Neural cell (in vitro differentiated cells): ENCODE results near the gene DDHD1. TPM values are rescaled to one million over a fixed set of nuclear protein-coding genes. Genes with fewer than 3 reads are reported as not detected.

Source experiments
- H2AFZ ChIP-seq: fragments of 200-600, 300-800 bp; sonication (generic), shearing (Covaris generic); 2 replicates; pipeline ENCODE4 v1.6.0; 2014; ENCODE audit warnings: low read depth, mild to moderate bottlenecking, antibody characterized with exemption, low read length, moderate library complexity
- H3F3A ChIP-seq: fragments of 200-600 bp; shearing (Covaris generic); 2 replicates; pipeline ENCODE4 v1.6.1; 2016; ENCODE audit warnings: mild to moderate bottlenecking, moderate library complexity, mixed read lengths, antibody characterized with exemption, low read length; ENCODE audit not compliant: insufficient read depth, poor library complexity, severe bottlenecking
- H3K27ac ChIP-seq: fragments of 200-600, 300-800 bp; sonication (generic), shearing (Covaris generic); 2 replicates; pipeline ENCODE4 v1.5.1; 2014; ENCODE audit warnings: mild to moderate bottlenecking, low read length, moderate library complexity
- H3K27me3 ChIP-seq: fragments of 300-800, 200-600 bp; sonication (generic), shearing (Covaris generic); 2 replicates; pipeline ENCODE4 v1.6.0; 2014; ENCODE audit warnings: mild to moderate bottlenecking, low read depth, low read length, moderate library complexity; ENCODE audit not compliant: insufficient read depth
- H3K36me3 ChIP-seq: fragments of 300-800, 200-600 bp; sonication (generic), shearing (Covaris generic); 2 replicates; pipeline ENCODE4 v1.5.1; 2014; ENCODE audit warnings: mild to moderate bottlenecking, antibody characterized with exemption, low read length, moderate library complexity; ENCODE audit not compliant: insufficient read depth
- H3K4me2 ChIP-seq: fragments of 300-800, 200-600 bp; sonication (generic), shearing (Covaris generic); 2 replicates; pipeline ENCODE4 v1.6.0; 2014; ENCODE audit warnings: mild to moderate bottlenecking, low read length
- H3K4me3 ChIP-seq: fragments of 300-800, 200-600 bp; sonication (generic), shearing (Covaris generic); 2 replicates; pipeline ENCODE4 v1.5.1; 2014; ENCODE audit warnings: mild to moderate bottlenecking, low read length, moderate library complexity
- H3K79me2 ChIP-seq: fragments of 200-600 bp; shearing (Covaris generic); replicated peaks from 2 replicates; pipeline ENCODE4 v1.6.0; 2014; ENCODE audit warnings: mild to moderate bottlenecking, low read length, moderate library complexity; ENCODE audit not compliant: insufficient read depth
- H3K9ac ChIP-seq: fragments of 300-800, 200-600 bp; sonication (generic), shearing (Covaris generic); 2 replicates; pipeline ENCODE4 v1.6.1; 2016; ENCODE audit warnings: mild to moderate bottlenecking, low read length, mixed read lengths
- H3K9me2 ChIP-seq: fragments of 200-600 bp; shearing (Covaris generic); 2 replicates; pipeline ENCODE4 v1.6.1; 2016; ENCODE audit warnings: mild to moderate bottlenecking, low read length, mixed read lengths; ENCODE audit not compliant: insufficient read depth
- H3K9me3 ChIP-seq: fragments of 200-600, 300-800 bp; sonication (generic), shearing (Covaris generic); 2 replicates; pipeline ENCODE4 v1.6.1; 2016; ENCODE audit warnings: mild to moderate bottlenecking, mixed run types, low read length, moderate library complexity, mixed read lengths
- H4K20me1 ChIP-seq: fragments of 200-600 bp; shearing (Covaris generic); 2 replicates; pipeline ENCODE4 v1.6.1; 2016; ENCODE audit warnings: mild to moderate bottlenecking, mixed run types; ENCODE audit not compliant: insufficient read depth
- CTCF ChIP-seq: fragments of 450-650 bp; IDR thresholded peaks from 2 replicates; pipeline ENCODE4 v1.5.1; 2014; ENCODE audit warnings: antibody characterized with exemption, mild to moderate bottlenecking, moderate library complexity; ENCODE audit not compliant: poor library complexity, severe bottlenecking
- EP300 ChIP-seq: fragments of 450-650 bp; conservative IDR thresholded peaks from 2 replicates; pipeline ENCODE4 v1.6.1; 2014; ENCODE audit warnings: antibody characterized with exemption, mild to moderate bottlenecking, moderate library complexity; ENCODE audit not compliant: poor library complexity, severe bottlenecking
- EZH2 ChIP-seq: fragments of 200-600, 300-800 bp; shearing (Covaris generic), sonication (generic); IDR thresholded peaks from 2 replicates; pipeline ENCODE4 v1.6.1; 2014; ENCODE audit warnings: antibody characterized with exemption, low read length, borderline replicate concordance, mild to moderate bottlenecking; ENCODE audit not compliant: insufficient read depth, poor library complexity, severe bottlenecking
- MXI1 ChIP-seq: fragments of 450-650 bp; conservative IDR thresholded peaks from 2 replicates; pipeline ENCODE4 v1.6.1; 2014; ENCODE audit warnings: antibody characterized with exemption, mild to moderate bottlenecking; ENCODE audit not compliant: poor library complexity, severe bottlenecking
- POLR2AphosphoS5 ChIP-seq: IDR thresholded peaks from 2 replicates; pipeline ENCODE4 v1.6.1; 2012
- RAD21 ChIP-seq: fragments of 450-650 bp; conservative IDR thresholded peaks from 2 replicates; pipeline ENCODE4 v1.6.1; 2014; ENCODE audit warnings: antibody characterized with exemption, mild to moderate bottlenecking, moderate library complexity
- REST ChIP-seq: IDR thresholded peaks from 2 replicates; pipeline ENCODE4 v1.6.1; 2012; ENCODE audit warnings: borderline replicate concordance
- SMC3 ChIP-seq: fragments of 450-650 bp; conservative IDR thresholded peaks from 2 replicates; pipeline ENCODE4 v1.6.1; 2014; ENCODE audit warnings: antibody characterized with exemption, mild to moderate bottlenecking, moderate library complexity; ENCODE audit not compliant: poor library complexity
- TAF1 ChIP-seq: IDR thresholded peaks from 2 replicates; pipeline ENCODE4 v1.6.1; 2012; ENCODE audit warnings: low read depth
- polyA plus RNA-seq: library from polyadenylated mRNA; depleted of rRNA; stranded (reverse); fragments of >200 nt; gene quantifications from 2 replicates; pipeline ENCODE4 v1.2.3, GENCODE V29; 2014

Gene DDHD1
- polyA plus RNA-seq, 1 donor from 2014 or later = 13.9 TPM

GRCh38 chr14:53147208-53147607, 5.9 kb downstream of the DDHD1 start:
- no peaks in the 10 kb centered on the region for H3F3A ChIP-seq
- no peak overlapping the region for H3K4me3 ChIP-seq
- no peak overlapping the region for H3K9ac ChIP-seq
- no peak for TF ChIP-seq CTCF
- TF ChIP-seq POLR2AphosphoS5 = no peak
- TF ChIP-seq REST = no peak
- no peak for TF ChIP-seq EZH2
- TF ChIP-seq EP300 = no peak
- TF ChIP-seq RAD21 = no peak
- TF ChIP-seq SMC3 = no peak
- TF ChIP-seq MXI1 = no peak
- no peak for TF ChIP-seq TAF1
- no peaks in the 10 kb centered on the region for H3K36me3 ChIP-seq
- no peaks in the 10 kb centered on the region for H3K27me3 ChIP-seq
- H3K9me3 ChIP-seq = no peaks in the 10 kb centered on the region
- no peak overlapping the region for H3K27ac ChIP-seq
- peaks cover 62% of the 10 kb centered on the region for H3K79me2 ChIP-seq
- no peak overlapping the region for H2AFZ ChIP-seq
- H3K9me2 ChIP-seq = no peaks in the 10 kb centered on the region
- no peaks in the 10 kb centered on the region for H4K20me1 ChIP-seq
- H3K4me2 ChIP-seq = no peak overlapping the region

- TF ChIP-seq EP300 = no peak
- no peak for TF ChIP-seq MXI1
- TF ChIP-seq RAD21 = no peak
- TF ChIP-seq TAF1 = no peak
- no peak for TF ChIP-seq CTCF
- no peak for TF ChIP-seq POLR2AphosphoS5
- no peak for TF ChIP-seq REST
- no peak for TF ChIP-seq SMC3
- no peak for TF ChIP-seq EZH2
- Histone ChIP-seq H3K9me3 (no peaks in the 10 kb centered on the region), H3K36me3 (no peaks in the 10 kb centered on the region), H3K9me2 (no peaks in the 10 kb centered on the region), H4K20me1 (no peaks in the 10 kb centered on the region), H3K27ac (no peak overlapping the region), H3K4me2 (no peak overlapping the region), H3K79me2 (peaks cover 62% of the 10 kb centered on the region), H3F3A (no peaks in the 10 kb centered on the region), H3K27me3 (no peaks in the 10 kb centered on the region), H2AFZ (no peak overlapping the region), H3K4me3 (no peak overlapping the region), H3K9ac (no peak overlapping the region)
Observed at GRCh38 chr14:53146739-53147138, 6.4 kb downstream of the DDHD1 start.
